KOPT-K1 (cell line): Measurements from ENCODE around the gene FBXL15.

Experiments
- H3K27ac ChIP-seq: fragments of 200-600 bp; sonication (generic); 2 replicates; pipeline ENCODE4 v1.5.1; 2016; ENCODE audit warnings: antibody characterized with exemption, mild to moderate bottlenecking, low read depth, low read length; ENCODE audit not compliant: poor library complexity, severe bottlenecking
- H3K36me3 ChIP-seq: fragments of 200-600 bp; sonication (generic); 2 replicates; pipeline ENCODE4 v1.5.1; 2017; ENCODE audit warnings: antibody characterized with exemption, mild to moderate bottlenecking, low read length, moderate library complexity; ENCODE audit not compliant: insufficient read depth
- H3K9me3 ChIP-seq: fragments of 200-600 bp; sonication (generic); 2 replicates; pipeline ENCODE4 v1.5.1; 2017; ENCODE audit warnings: antibody characterized with exemption, low read length, mild to moderate bottlenecking; ENCODE audit not compliant: insufficient read depth, poor library complexity, severe bottlenecking

FBXL15 gene

GRCh38 chr10:102404361-102405107 is 16.1 kb upstream of the FBXL15 start:
- Histone ChIP-seq H3K36me3 (no peaks in the 10 kb centered on the region), H3K9me3 (no peaks in the 10 kb centered on the region), H3K27ac (no peak overlapping the region)

- Histone ChIP-seq H3K27ac (no peak overlapping the region), H3K9me3 (no peaks in the 10 kb centered on the region)
Measured at GRCh38 chr10:102405108-102405571, 15.5 kb upstream of the FBXL15 start.

GRCh38 chr10:102405632-102406031 is 15.0 kb upstream of the FBXL15 start:
- H3K36me3 ChIP-seq = no peaks in the 10 kb centered on the region
- no peaks in the 10 kb centered on the region for H3K9me3 ChIP-seq
- no peak overlapping the region for H3K27ac ChIP-seq

More at GRCh38 chr10:102405108-102405571, 15.5 kb upstream of the FBXL15 start:
- H3K36me3 ChIP-seq = no peaks in the 10 kb centered on the region

GRCh38 chr10:102406815-102407214 is 13.8 kb upstream of the FBXL15 start:
- H3K27ac ChIP-seq = no peak overlapping the region

GRCh38 chr10:102407425-102408130 is 13.1 kb upstream of the FBXL15 start:
- Histone ChIP-seq H3K9me3 (no peaks in the 10 kb centered on the region), H3K36me3 (no peaks in the 10 kb centered on the region), H3K27ac (no peak overlapping the region)

More at GRCh38 chr10:102406815-102407214, 13.8 kb upstream of the FBXL15 start:
- H3K36me3 ChIP-seq = no peaks in the 10 kb centered on the region
- H3K9me3 ChIP-seq = no peaks in the 10 kb centered on the region

- H3K9me3 ChIP-seq = no peaks in the 10 kb centered on the region
- no peak overlapping the region for H3K27ac ChIP-seq
- no peaks in the 10 kb centered on the region for H3K36me3 ChIP-seq
Measured at GRCh38 chr10:102408131-102408727, 12.4 kb upstream of the FBXL15 start.

- Histone ChIP-seq H3K9me3 (no peaks in the 10 kb centered on the region), H3K27ac (no peak overlapping the region), H3K36me3 (no peaks in the 10 kb centered on the region)
Measured at GRCh38 chr10:102408728-102409603, 11.7 kb upstream of the FBXL15 start.

GRCh38 chr10:102409604-102410428 is 10.8 kb upstream of the FBXL15 start:
- no peaks in the 10 kb centered on the region for H3K36me3 ChIP-seq
- H3K27ac ChIP-seq = no peak overlapping the region
- no peaks in the 10 kb centered on the region for H3K9me3 ChIP-seq

- no peaks in the 10 kb centered on the region for H3K9me3 ChIP-seq
- H3K27ac ChIP-seq = no peak overlapping the region
- no peaks in the 10 kb centered on the region for H3K36me3 ChIP-seq
Measured at GRCh38 chr10:102410429-102411073, 10.1 kb upstream of the FBXL15 start.

- Histone ChIP-seq H3K27ac (no peak overlapping the region), H3K36me3 (no peaks in the 10 kb centered on the region), H3K9me3 (no peaks in the 10 kb centered on the region)
Measured at GRCh38 chr10:102411341-102412255, 9.0 kb upstream of the FBXL15 start.

GRCh38 chr10:102412293-102412692 is 8.3 kb upstream of the FBXL15 start:
- H3K36me3 ChIP-seq = no peaks in the 10 kb centered on the region
- no peaks in the 10 kb centered on the region for H3K9me3 ChIP-seq
- H3K27ac ChIP-seq = no peak overlapping the region

GRCh38 chr10:102413053-102413705 is 7.5 kb upstream of the FBXL15 start:
- H3K9me3 ChIP-seq = no peaks in the 10 kb centered on the region
- no peaks in the 10 kb centered on the region for H3K36me3 ChIP-seq
- no peak overlapping the region for H3K27ac ChIP-seq
